ENCODE data around the gene ITGB2.
"Not testable (repeated sequence)": the region's sequence is repeated elsewhere in the genome, so short reads cannot be mapped to it uniquely, and the experiment has no call there.

ITGB2 gene

GRCh38 chr21:44940116-44940631 lies 19.5 kb upstream of the ITGB2 start:
- DNase-seq (ENCODE audit: low read depth) = no peak

DNA sequence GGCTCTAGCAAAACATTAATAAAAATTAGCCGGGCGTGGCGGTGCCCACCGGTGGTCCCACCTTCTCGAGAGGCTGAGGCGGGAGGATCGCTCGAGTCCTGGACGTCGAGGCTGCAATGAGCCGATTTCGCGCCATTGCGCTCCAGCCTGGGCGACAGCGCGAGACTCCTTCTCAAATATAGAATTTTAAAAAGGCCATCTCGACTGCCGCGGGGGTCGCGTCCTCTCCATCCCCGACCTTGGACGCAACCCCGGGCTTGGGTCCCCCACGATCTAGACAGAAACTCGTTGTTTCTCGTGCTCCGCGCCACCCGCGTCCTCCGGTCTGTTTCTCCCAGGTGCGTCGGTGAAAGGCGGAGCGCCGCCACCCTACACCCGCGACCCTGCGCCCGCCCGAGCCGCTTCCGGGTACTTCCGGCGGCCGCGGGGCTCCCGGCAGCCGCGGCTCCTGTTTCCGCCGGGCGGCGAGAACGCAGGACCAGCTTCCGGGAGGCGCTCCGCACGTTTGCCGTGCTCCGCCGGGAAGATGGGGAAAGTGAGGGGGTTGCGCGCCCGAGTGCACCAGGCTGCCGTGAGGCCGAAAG lies 18.9 kb upstream of the ITGB2 start, which contains the start of gene SLX9:
Gene SLX9 (plus strand): TSS at position 498 of the 584 bp plus-strand sequence. CDS start 29 bp downstream, at position 527.
- peak; percentile 65 for DNase-seq (ENCODE audit: low read depth)

DNA sequence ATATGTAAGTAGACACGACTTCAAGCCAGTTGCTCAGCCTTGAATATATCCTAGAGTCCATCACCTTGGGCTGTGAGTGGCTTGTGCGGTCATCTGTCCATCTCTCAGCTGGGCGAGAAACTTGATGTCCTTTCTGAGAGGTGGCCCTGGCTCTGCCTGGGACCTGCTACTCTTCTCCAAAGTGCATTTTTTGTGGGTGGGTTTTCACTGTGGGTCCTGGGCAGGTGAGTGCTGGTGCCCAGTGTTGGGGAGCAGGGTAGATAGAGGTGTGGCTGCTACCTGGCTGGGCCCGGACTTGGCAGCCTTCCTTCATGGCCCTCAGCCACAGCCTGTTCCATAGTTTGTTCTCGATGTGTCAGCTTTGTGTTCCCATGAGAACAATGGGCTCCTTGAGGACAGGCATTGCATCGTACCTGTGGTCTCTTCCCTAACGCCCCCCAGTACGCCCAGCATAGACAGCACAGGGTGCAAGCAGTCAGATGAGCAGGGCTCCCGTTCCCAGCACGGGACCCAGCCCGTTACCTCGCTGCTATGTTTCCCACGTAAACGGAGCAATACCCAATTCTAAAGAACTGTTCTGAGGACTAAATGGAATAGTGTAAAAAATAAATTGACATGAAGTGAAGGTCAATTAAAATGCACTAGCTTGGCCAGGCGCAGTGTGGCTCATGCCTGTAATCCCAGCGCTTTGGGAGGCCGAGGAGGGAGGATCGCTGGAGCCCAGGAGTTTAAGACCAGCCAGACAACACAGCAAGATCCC lies 18.3 kb upstream of the ITGB2 start:
- DNase-seq (ENCODE audit: low read depth) = no peak

DNA sequence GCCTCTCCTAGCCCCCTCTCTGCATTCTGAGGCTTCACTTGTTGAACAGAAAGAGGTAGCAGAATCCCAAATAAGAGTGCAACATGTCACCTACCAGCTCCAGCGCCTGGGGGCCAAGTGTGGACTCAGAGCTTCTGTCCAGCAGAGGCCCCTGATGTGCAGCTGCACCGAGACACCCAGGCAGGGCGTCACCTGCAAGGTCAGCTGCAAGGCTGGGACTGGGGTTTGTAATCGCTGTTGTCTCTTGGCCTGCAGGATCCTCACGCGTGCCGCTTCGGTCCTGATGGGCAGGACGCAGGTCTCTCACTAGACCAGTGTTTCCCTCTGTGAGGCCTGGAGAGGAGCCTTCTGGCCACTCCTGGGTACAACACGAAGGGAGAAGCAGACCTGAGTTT lies 14.8 kb upstream of the ITGB2 start:
- no peak for DNase-seq (ENCODE audit: low read depth)

DNA sequence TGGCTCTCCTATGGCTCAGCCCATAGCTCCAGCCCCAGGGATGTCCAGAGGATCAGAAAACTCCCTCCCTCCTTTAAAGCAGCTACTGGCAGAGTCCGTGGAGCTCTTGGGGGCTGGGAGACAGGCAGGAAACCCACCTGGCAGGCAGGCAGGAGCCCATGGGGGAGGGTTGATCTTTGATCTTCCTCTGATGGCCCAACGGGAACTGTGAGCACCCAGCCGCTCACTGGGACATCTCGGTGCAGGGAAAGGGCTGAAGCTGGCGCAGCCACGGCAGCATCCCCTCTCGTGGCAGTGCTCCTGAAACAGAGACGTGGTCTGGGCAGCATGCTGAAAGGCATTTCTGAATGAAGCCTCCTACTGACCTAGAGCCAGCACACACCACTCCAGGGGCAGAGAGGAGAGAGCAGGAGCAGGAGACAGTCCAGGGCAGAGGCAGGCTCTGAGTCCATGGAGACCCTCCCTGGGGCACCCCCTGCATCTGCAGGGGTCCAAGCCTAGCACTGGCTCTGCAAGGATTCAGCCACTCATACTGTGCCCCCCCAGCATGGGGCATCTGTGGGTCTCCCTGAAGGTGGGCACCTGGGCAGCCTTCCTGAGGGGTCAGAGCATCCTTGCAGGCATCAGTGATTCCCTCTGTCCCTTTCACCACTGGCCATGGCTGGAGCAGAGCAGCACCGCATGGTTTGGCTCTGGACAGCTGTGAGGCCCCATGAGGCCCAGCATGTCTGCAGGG lies 14.3 kb upstream of the ITGB2 start:
- no peak for DNase-seq (ENCODE audit: low read depth)

DNA sequence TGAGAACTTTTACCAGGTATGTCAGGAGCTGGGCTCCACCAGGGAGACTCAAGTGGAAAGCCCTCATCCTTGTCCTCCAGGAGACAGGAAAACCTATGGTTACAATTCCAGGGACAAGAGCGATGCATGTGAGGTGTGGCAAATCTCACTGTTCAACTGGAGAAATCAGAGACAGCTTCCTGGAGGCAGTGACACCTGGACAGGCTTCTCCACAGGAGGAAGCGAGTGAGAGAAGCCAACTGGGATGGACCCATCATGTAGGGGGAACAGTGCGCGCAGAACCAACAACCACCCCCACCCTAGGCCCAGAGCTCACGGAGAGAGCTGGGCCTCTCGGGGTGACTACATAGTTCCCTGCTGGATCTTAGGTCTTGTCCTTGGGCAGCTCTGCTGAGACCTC lies 13.6 kb upstream of the ITGB2 start:
- DNase-seq (ENCODE audit: low read depth) = no peak

DNA sequence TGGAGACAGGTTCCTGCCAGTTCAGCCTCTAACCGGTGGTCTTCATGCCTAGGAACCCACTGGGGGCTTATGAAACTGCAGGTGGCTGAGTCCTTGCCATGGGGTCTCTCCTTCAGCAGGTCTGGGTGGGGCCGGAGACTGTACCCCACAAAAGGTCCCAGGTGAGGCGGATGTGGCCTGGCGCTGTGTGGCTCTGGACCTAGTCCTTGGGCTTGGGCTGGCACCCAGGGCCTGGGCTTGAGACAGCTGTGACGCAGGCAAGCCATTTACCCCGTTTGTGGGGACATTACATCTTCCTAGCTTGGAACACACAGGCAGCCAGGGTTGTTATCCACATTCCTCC lies 13.2 kb upstream of the ITGB2 start:
- DNase-seq (ENCODE audit: low read depth) = no peak

DNA sequence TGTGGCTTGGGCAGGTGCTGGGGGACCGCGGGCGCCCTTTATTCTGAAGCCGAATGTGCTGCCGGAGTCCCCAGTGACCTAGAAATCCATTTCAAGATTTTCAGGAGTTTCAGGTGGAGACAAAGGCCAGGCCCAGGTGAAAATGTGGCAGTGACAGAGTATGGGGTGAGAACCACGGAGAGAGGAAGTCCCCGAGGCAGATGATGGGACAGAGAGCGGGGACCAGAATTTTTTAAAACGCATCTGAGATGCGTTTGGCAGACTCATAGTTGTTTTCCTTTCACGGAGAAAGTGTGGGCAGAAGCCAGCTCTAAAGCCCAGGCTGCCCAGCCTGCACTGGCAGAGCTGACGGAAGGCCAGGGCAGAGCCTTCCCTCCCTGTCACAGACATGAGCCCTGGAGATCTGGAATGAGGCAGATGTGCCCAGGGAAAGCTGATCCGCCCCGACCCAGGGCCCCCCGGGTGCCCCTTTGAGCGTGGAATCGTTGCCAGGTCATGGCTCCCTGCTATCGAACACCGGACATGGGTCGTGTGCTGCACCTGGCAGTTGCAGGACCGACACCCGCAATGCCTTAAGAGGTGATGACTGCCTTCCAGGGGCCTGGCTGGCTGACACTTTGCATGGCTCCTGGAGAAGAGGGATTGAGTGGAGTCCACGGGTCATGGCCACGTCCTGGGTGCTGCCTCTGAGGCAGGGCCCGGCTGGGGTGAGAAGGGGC lies 12.7 kb upstream of the ITGB2 start:
- no peak for DNase-seq (ENCODE audit: low read depth)

GRCh38 chr21:44932408-44933181 lies 11.9 kb upstream of the ITGB2 start:
- DNase-seq (ENCODE audit: low read depth) = peak; percentile 60

- DNase-seq (ENCODE audit: low read depth) = no peak
These were observed 11.1 kb upstream of the ITGB2 start for GRCh38 chr21:44931501-44932407.

- DNase-seq (ENCODE audit: low read depth) = no peak
These were observed 10.4 kb upstream of the ITGB2 start for GRCh38 chr21:44931137-44931500.

DNA sequence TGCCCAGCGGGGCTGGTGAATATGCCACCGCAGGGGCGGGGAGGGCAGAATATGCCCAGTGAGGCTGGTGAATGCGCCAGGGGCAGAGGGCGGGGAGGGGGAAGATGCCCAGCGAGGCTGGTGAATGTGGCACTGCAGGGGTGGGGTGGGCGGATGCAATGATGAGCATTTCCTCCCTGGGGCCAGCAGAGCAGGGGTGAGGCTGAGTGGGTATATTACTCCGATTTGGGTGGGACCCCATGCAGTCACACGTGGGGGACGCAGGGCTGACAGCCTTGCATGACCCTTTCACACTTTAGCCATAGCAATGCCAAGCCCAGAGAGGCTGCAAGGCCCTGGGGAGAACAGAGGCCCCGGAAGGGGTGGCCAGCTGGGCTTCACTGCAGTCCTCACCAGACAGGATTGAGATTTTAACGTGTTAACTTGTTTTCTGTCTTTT lies 9.9 kb upstream of the ITGB2 start:
- DNase-seq (ENCODE audit: low read depth) = peak; percentile 53

DNA sequence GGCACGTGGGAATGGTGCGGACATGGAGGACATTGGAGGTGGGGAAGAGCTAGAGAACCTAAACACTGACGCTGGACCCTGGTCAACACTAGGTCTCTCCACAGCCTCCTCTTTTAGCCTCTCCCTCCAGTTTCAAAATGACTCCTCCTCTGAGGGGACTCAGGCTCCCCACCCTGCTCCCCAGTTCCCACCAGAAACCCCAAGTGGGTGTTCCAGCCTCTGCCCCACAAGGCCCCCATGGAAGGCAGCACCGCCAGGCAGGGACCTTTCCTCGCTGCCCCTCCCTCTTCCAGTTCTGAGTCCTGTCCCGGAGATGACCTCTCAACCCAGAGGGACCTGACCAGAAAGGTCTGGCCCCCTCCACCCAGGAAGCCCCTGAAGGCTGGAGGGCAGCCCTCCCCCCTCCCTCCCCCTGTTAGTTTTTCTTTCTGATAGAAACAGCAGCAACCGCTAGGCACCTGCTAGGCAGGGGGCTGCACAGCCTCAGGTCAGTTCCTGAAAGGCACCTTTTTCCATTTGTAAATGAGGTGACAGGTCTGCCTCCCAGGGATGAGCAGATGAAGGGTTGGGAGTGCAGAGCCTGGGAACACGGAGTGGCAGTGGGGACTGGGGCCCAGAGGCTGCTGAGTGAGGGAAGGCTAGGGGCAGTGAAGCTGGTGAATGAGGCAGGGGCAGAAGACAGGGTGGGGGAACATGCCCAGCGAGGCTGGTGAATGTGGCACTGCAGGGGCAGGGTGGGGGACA lies 9.3 kb upstream of the ITGB2 start:
- no peak for DNase-seq (ENCODE audit: low read depth)

DNA sequence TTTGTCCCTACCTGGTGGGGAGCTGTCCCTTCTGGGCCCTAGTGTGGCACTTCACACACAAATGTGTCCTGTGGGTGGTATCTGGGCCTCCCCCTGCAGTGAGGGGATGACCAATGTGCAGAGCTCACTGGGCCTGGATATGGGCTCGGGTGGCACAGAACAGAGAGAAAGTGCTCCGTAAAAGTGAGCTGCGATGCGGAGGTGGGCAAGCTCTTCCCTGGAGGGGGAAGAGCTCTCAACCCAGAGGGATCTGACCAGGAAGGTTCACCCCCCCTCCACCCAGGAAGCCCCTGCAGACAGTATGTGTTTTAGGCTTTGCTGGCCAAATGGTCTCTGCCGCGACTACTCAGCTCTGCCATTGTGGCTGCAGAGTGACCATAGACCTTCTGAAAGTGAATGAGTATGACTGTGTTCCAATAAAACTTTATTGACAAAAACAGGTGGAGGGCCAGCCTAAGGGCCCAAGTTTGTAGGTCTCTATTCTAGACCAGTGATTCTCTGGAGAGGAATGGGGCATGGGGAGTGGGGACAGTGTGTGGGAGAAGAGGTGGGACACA lies 8.6 kb upstream of the ITGB2 start:
- no peak for DNase-seq (ENCODE audit: low read depth)

- DNase-seq (ENCODE audit: low read depth) = not testable (repeated sequence)
These were observed 8.0 kb upstream of the ITGB2 start for GRCh38 chr21:44928500-44929241.

DNA sequence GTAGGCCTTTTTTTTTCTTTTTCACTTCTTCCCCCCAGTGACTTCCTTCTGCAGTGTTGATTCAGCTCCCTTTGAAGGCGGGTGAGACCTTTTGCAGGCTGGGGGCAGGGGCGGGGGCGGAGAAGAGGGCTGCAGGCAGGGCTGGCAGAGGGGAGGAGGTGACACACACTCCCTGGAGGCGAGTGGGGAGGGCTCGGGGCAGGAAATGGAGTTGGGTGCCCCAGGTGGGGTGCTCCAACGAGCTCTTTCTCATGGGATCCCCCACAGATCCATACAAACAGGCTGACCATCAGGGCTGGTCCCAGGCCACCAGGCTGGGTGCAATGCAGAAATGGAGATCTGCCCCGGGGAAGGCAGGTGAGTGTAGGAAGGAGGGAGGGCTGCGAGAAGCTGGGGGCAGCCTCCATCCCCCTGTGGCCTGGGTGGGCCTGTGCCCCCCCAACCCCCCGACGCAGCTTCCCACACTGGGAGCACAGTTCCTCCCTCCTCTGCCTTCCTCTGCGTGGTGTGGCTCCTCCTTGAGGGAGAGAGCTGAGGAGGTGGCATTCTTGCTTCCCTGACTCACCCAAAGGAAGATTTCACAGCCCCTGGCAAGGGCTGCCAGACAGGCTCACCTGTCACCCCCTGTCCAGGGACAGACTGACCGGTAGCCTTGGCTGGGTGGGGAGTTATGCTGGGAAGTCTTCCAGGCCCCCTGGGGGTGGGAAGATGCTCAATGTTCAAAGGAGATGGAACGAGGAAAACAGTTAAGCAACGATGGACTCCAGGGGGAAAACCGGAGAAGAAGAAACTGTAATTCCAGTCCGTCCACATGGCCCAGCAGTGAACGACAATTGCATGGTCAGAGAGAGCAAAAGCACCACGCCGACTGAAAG lies 7.1 kb upstream of the ITGB2 start:
- DNase-seq (ENCODE audit: low read depth) = peak; percentile 88

GRCh38 chr21:44927259-44927586 lies 6.5 kb upstream of the ITGB2 start:
- DNase-seq (ENCODE audit: low read depth) = no peak

Measured in activated gamma-delta T cell treated with anti-CD3 and anti-CD28 coated beads, Interleukin-2, amount 50 U/mL, for 16 hours (primary cell).